K562 (cell line): ENCODE measurements around the gene DENND10. TPM values are rescaled to one million over a fixed set of nuclear protein-coding genes. Genes with fewer than 3 reads are reported as not detected.

ENCODE experiments used
- ARHGAP35 ChIP-seq: fragments of 450-650 bp; IDR thresholded peaks from 2 replicates; pipeline ENCODE4 v1.6.1; 2018; ENCODE audit not compliant: partially characterized antibody
- ATF3 ChIP-seq, 2 experiments: fragments of 450-650 bp in 1 of 2; sonication (generic) in 1 of 2; formaldehyde crosslinking in 1 of 2; IDR thresholded peaks in 1 of 2; conservative IDR thresholded peaks in 1 of 2; 2 replicates each; pipeline versions ENCODE4 v1.6.1 to v1.8.1; 2016 to 2023; ENCODE audit warnings: mild to moderate bottlenecking in 2 of 2, moderate library complexity in 2 of 2, inconsistent platforms in 1 of 2, missing genetic modification reagents in 1 of 2
- ERF ChIP-seq: fragments of 450-650 bp; formaldehyde crosslinking; IDR thresholded peaks from 2 replicates; pipeline ENCODE4 v1.4.0; 2020; ENCODE audit warnings: mild to moderate bottlenecking, mixed read lengths
- ETS1 ChIP-seq: conservative IDR thresholded peaks from 2 replicates; pipeline ENCODE4 v1.6.1; 2011; ENCODE audit warnings: low read depth, mild to moderate bottlenecking, low read length; ENCODE audit not compliant: control insufficient read depth
- GABPA ChIP-seq: fragments of 200-800 bp; sonication (Bioruptor generic); conservative IDR thresholded peaks from 2 replicates; pipeline ENCODE4 v1.6.1; 2016; ENCODE audit warnings: low read depth, missing genetic modification characterization, missing compliant biosample characterization
- HMBOX1 ChIP-seq: sonication (generic); IDR thresholded peaks from 2 replicates; pipeline ENCODE4 v1.6.1; 2016
- KHSRP ChIP-seq: fragments of 450-650 bp; IDR thresholded peaks from 2 replicates; pipeline ENCODE4 v1.6.1; 2017
- LARP7 ChIP-seq: fragments of 450-650 bp; IDR thresholded peaks from 2 replicates; pipeline ENCODE4 v1.6.1; 2016
- MED1 ChIP-seq: sonication (generic); formaldehyde crosslinking; IDR thresholded peaks from 2 replicates; pipeline ENCODE4 v1.8.1; 2023; ENCODE audit warnings: missing genetic modification reagents, borderline replicate concordance
- NRF1 ChIP-seq, 2 experiments: fragments of 450-650 bp; IDR thresholded peaks in 1 of 2; conservative IDR thresholded peaks in 1 of 2; 2 replicates each; pipeline ENCODE4 v1.6.1; 2014; ENCODE audit warnings: mild to moderate bottlenecking in 2 of 2
- TAF1 ChIP-seq: IDR thresholded peaks from 2 replicates; pipeline ENCODE4 v1.6.1; 2011; ENCODE audit warnings: mild to moderate bottlenecking, low read length, moderate library complexity; ENCODE audit not compliant: insufficient read depth, control insufficient read depth, severe bottlenecking; ENCODE audit errors: extremely low read depth
- TRIM28 ChIP-seq: fragments of 450-650 bp; IDR thresholded peaks from 2 replicates; pipeline ENCODE4 v1.6.1; 2017
- ZBTB1 ChIP-seq: sonication (generic); formaldehyde crosslinking; IDR thresholded peaks from 2 replicates; pipeline ENCODE4 v1.8.1; 2023; ENCODE audit warnings: missing genetic modification reagents, low read depth, mild to moderate bottlenecking, borderline replicate concordance
- ZNF12 ChIP-seq: sonication (generic); formaldehyde crosslinking; IDR thresholded peaks from 2 replicates; pipeline ENCODE4 v1.4.0; 2020; ENCODE audit warnings: mild to moderate bottlenecking, missing genetic modification reagents
- ZNF217 ChIP-seq: sonication (generic); formaldehyde crosslinking; IDR thresholded peaks from 2 replicates; pipeline ENCODE4 v1.8.0; 2022; ENCODE audit warnings: mild to moderate bottlenecking, missing genetic modification reagents
- ZNF41 ChIP-seq: fragments of 250-450 bp; sonication (Bioruptor Pico); conservative IDR thresholded peaks from 2 replicates; pipeline ENCODE4 v1.4.0; 2020; ENCODE audit warnings: mild to moderate bottlenecking
- ZNF444 ChIP-seq: fragments of 250-450 bp; sonication (Bioruptor Pico); IDR thresholded peaks from 2 replicates; pipeline ENCODE4 v1.4.0; 2020; ENCODE audit warnings: mild to moderate bottlenecking, moderate library complexity
- ZNF507 ChIP-seq: conservative IDR thresholded peaks from 2 replicates; pipeline ENCODE4 v1.6.1; 2017; ENCODE audit warnings: missing genetic modification characterization, missing compliant biosample characterization
- ZNF695 ChIP-seq: fragments of 450-650 bp; formaldehyde crosslinking; IDR thresholded peaks from 2 replicates; pipeline ENCODE4 v1.4.0; 2020; ENCODE audit warnings: mild to moderate bottlenecking, moderate library complexity
- ZNF696 ChIP-seq: fragments of 250-450 bp; sonication (Bioruptor Pico); conservative IDR thresholded peaks from 2 replicates; pipeline ENCODE4 v1.4.0; 2020; ENCODE audit warnings: mild to moderate bottlenecking, moderate library complexity
- ZNF717 ChIP-seq: fragments of 250-450 bp; sonication (Bioruptor Pico); IDR thresholded peaks from 2 replicates; pipeline ENCODE4 v1.5.0; 2021
- polyA plus RNA-seq, 8 experiments: library from polyadenylated mRNA; depleted of rRNA in 4 of 8; stranded (reverse) in 5 of 8; unstranded in 3 of 8; fragments of >200 nt; fragmentation: Nextera tagmentation in 2 of 8; fragmentation: Illumina TruSeq in 1 of 8; extraction: Ambion mirVana in 2 of 8; extraction: Trizol in 1 of 8; gene quantifications; 2 replicates each; pipeline versions ENCODE4 v1.2.1 to v1.2.3, GENCODE V29; 2011 to 2014; ENCODE audit warnings: inconsistent platforms in 1 of 8, missing spikeins in 1 of 8
- total RNA-seq, 7 experiments: library from RNA; depleted of rRNA in 6 of 7; stranded (reverse); fragments of >200 nt in 6 of 7; fragmentation: Illumina TruSeq in 2 of 7; extraction: Trizol in 2 of 7; gene quantifications; 2 replicates each; pipeline versions ENCODE4 v1.2.1 to v1.2.3, GENCODE V29; 2011 to 2021; ENCODE audit warnings: low replicate concordance in 1 of 7

The DENND10 gene
- total and polyA plus RNA-seq, 9 of the 15 experiments (the other 6 are each of a cell fraction or from before 2014, with no cell fraction given) = 9.4 to 20.0 (median 12.5) TPM

- TF ChIP-seq ATF3 (IDR thresholded peaks at IDR 0.05) (no peak), ATF3 (CRISPR knock-in tag; conservative IDR thresholded peaks at IDR 0.05) (no peak; the same call in 1 of the 2 replicates), ZBTB1 (no peak), KHSRP (no peak), MED1 (no peak), ZNF217 (CRISPR knock-in tag) (no peak), TAF1 (peak; percentile 95), ZNF696 (CRISPR knock-in tag) (no peak), ZNF12 (CRISPR knock-in tag) (no peak; the same call in 1 of the 2 replicates), ZNF444 (CRISPR knock-in tag) (no peak), HMBOX1 (no peak), LARP7 (0 out of 2 replicates have a peak, but pooled peaks have one; percentile 20), ZNF41 (CRISPR knock-in tag) (0 out of 2 replicates have a peak, but pooled peaks have one; percentile 20), NRF1 (conservative IDR thresholded peaks at IDR 0.05 in 1 of 2, IDR thresholded peaks at IDR 0.05 in 1 of 2) (peak; percentile 90 to 92), ZNF507 (tag) (no peak), ETS1 (peak; percentile 53; the same call in 1 of the 2 replicates), ZNF717 (no peak), GABPA (peak; percentile 38), TRIM28 (no peak), ERF (CRISPR knock-in tag) (no peak), ARHGAP35 (no peak), ZNF695 (no peak)
Observed at GRCh38 chr10:119080521-119081259, 23.2 kb upstream of the DENND10 start, which contains the start of gene EIF3A (continued).
